Stimulated activated CD8-positive, alpha-beta memory T cell treated with anti-CD3 and anti-CD28 coated beads, Interleukin-2, amount 100 ng/mL, for 1 hour (primary cell): ENCODE measurements around the gene IL1RL2.

Experiments
- DNase-seq, 2 donors: peaks; one replicate each; pipeline ENCODE4 v3.0.0-alpha.2; 2020; ENCODE audit warnings: low read depth in 2 of 2

IL1RL2 gene

DNA sequence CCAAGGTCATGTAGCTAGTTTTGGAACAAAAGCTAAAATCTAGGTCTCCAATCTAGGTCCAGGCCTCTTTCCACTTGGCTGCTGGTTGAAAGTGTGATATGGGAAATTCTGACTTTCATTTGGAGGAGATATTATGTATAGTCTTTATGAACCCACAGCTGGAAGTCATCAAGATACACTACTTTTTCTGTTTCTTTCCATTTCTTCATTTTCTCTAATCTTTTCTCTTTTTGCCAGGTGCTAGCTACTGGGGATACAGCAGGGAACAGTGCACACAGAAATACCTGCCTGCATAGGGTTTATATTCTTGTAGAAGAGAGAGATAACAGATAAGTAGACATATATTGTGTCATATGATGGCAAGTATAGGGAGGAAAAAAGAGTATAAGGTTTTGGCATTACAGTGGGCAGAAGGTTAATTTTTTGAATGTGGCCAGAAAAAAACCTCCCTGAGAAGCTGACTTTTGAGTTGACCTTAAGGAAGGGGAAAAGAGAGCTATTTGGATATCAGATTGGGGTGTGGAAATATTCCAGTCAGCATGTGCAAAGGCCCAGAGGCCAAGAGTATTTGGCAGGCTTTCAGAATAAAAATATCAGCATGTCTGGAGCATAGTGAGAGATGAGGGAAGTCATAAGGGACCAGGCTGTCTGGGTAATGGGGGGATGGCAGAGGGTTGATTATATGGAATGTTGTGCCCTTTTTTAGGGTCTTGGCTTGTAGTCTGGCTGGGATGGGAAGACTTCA is 28.6 kb upstream of the IL1RL2 start:
- DNase-seq: no peak

DNA sequence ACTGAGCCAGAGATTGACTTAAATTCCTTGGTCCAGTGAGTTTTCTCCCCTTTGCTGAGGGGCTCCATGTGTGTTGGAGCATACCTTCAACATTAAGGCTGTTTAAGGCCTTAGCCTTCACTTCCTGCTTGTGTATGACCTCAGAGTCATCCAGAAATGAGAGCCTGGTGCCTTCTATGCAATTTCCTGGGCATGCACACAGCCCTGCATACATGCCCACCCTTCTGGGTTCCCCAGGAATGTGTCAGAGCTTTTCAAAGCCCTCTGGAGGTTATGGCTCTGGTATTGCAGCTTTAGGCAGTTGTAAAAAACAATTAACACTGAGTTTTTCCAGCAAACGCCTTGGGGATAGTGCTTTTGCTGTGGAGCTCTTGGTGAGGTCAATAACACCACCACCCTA is 27.5 kb upstream of the IL1RL2 start:
- DNase-seq: no peak

DNA sequence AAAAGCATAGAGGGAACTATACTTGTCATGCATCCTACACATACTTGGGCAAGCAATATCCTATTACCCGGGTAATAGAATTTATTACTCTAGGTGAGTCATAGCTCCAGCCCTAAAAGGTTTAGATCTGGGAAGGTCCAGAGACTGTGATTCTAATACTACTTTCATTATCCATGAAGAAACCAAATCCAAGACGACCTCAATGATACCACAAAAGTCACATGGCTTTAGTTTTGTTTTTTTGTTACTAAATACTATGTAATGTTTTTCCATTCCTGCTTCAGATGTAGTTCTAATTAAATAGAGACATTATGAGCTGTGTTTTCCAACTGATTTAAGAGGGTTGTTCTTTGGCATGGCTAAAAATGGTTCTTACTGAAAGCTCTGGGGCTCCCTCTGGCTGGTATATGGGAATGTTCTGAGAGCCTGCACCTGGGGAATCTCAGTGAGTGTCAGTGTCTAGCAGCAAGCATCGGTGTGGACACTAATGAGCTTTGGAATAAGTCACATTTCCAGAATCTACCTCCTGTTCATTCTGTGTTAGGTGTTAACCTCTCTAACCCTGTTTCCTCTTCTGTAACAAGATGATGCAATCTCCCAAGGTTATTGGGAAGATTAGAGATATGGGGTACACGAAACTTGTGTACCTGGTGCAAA is 20.5 kb upstream of the IL1RL2 start:
- no peak for DNase-seq

DNA sequence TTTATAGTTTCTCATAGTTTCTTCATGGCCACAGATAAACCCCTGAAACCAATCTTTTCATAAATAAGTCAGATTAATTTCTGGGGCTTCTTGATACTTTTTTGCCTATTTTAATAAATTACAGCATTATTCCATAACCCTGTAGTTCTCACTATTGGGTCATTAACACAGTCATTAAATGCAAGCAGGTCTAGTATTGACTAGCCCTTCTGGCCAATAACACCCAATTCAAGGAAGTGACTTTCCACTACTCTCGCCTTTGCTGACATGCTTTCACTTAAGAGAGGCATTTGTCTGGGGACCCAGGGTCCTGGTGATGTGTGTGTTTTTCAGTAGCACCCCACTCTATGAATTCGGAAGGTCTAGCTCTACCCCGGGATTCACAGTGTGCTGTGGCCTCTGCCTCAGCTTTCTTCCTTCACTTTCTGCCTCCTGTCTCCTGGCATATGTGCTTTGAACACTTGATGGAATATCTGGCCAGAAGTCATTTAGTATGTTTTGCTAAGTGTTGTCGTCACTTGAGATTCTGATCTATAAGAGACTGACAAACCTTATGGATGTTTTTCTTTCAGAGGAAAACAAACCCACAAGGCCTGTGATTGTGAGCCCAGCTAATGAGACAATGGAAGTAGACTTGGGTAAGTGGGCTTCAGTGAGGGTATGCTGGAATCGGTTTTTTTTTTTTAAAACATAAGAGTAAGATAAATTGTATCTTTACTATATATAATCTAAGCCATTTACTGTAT is 18.6 kb upstream of the IL1RL2 start:
- DNase-seq: no peak

- no peak for DNase-seq
Observed at GRCh38 chr2:102171946-102172345, 14.9 kb upstream of the IL1RL2 start.

DNA sequence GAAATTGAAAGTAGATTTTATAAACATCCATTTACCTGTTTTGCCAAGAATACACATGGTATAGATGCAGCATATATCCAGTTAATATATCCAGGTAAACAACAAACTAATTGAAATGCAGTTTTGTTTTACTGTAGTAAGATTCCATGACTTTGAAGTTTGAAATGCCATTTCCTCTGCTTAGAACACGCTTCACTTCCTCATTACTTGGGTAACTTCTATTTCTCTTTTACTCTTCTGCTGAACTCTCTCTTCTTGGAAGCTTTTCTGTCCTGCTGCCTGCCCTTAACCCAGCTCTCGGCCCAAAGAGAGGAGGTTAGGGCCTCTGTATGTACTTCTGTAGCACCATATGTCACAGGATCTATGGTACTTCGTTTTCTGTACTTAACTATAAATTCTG is 14.1 kb upstream of the IL1RL2 start:
- DNase-seq: no peak

GRCh38 chr2:102176172-102176571 is 10.7 kb upstream of the IL1RL2 start:
- no peak for DNase-seq

- DNase-seq: no peak
Observed at GRCh38 chr2:102177814-102178478, 8.9 kb upstream of the IL1RL2 start.

- DNase-seq: no peak
Observed at GRCh38 chr2:102179061-102179460, 7.8 kb upstream of the IL1RL2 start.

DNA sequence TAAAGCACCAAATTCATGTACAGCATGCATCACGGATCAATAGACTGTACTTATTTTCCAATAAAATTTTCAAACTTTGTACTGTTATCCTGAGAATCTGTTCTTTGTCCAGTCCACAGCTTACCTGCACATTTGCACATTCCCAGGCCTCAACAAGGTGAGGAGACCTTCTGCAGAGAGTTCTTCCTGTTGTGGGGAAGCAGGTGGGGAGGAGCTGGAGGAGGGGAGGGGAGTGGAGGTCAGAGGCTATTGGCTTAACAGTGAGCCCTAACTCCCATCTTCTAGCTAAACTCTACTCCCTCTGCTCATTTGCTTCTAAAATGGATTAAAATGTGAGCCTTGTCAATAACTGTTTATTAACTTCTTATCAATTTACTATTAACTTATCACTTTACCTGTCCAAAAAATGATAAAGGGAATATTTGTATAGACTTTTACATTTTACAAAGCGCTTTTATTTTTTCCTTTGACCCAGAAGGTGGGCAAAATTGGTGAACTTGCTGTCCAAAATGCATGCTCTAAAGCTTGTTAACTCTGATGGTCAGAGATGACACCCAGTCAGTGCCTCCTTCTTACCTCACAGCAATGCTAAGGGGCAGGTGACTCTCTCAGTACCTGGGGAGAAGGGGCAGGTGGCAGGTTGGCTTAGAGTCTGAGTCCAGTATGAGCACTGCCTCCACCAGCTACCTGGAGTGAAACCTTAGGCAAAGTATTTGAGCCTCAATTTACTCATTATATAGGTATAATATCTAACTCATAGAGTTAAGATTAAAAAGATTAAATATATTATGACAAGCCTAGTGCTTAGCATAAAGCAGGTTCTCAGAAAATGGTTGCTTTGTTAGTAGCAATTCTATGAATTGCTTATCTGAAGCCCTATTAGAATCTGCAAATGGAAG is 6.8 kb upstream of the IL1RL2 start:
- no peak for DNase-seq

DNA sequence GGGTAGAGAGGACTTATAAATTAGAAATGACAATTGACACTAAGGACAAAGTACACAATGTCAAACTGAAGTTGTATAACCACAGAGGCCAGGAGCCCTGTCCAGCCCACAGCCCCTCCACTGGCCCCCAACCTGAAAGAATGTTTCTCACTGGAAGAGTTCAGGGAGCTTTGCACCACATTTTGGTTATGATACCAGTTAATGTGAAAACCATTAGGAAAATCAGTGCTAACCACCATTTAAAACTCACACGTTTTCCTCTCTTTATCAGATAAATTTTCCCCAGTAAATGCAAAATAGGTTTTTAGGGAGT is 6.2 kb upstream of the IL1RL2 start:
- DNase-seq: no peak

DNA sequence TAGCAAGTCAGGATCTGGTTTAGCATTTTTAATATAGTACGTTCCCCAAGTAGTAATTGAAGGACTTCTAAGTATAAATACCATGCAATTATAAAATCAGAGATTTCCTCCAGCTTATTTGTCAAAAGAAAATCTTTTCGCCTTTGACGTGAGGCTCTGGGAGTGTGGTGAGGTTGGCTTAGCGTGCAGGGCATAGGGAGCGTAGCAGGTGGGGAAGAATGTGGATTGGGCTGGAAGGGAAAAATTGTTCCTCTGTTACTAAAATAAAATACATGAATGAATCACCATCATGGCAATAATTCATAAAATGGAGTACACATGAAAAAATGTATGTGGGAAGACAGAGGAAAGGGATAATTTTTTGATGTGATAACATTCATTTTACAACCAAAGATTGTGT is 5.4 kb upstream of the IL1RL2 start:
- no peak for DNase-seq

- no peak for DNase-seq
Observed at GRCh38 chr2:102181919-102182635, 4.7 kb upstream of the IL1RL2 start.

- DNase-seq: no peak
Observed at GRCh38 chr2:102184018-102184417, 2.8 kb upstream of the IL1RL2 start.

DNA sequence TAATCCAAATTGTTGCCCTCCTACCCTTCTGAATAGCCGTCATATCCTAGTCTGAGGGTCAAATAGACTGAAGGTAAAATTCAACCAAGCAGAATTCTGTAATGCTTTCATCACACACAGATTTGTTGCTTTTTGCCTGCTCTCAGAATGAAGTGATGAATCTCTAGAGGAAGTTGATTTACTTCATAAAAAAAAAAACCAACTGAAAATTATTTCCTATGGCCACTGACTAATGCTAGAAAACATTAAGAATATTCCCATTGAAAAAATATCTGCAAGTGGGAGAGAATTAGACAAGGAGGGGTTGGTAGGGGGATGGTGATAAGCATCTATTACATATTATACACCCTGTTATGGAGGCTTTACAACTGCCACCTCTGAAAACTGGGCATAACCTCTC is 2.3 kb upstream of the IL1RL2 start:
- no peak for DNase-seq

GRCh38 chr2:102185347-102185746 is 1.5 kb upstream of the IL1RL2 start:
- DNase-seq: no peak

DNA sequence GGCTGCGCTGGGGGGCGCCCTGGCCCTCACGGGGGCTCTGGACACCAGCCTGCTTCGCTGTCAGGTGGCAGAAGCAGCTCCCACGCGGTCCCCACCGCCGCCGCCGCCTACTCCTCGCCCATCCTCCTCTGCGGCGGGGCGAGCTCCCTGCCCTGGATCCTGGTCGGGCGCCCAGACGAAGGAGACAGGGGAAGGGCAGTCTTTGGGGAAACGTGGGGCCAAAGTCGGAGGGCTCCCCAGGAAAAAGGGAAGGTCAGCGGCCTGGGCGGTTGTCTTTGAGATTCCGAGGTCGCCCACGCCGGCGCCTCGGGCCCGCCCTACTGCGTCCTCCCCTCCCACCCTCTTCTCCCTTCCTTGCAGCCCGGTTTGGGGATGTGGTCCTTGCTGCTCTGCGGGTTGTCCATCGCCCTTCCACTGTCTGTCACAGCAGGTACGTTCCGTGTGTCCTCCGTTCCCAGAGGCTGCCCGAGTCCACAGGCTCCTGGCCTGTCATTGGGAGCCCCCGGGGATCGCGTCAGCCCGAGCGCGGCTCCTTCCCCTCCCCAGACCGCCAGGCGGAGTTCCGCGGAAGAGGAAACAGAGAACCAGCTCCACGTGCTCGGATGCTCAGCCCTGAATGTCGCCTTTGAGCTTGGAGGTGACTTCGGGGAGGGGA is 800 bp downstream of the IL1RL2 start:
- peak in 1 of 2 donors; percentile 10 for DNase-seq

GRCh38 chr2:102190430-102191107 is 3.7 kb downstream of the IL1RL2 start:
- no peak for DNase-seq

GRCh38 chr2:102191501-102191900 is 4.7 kb downstream of the IL1RL2 start:
- no peak for DNase-seq

DNA sequence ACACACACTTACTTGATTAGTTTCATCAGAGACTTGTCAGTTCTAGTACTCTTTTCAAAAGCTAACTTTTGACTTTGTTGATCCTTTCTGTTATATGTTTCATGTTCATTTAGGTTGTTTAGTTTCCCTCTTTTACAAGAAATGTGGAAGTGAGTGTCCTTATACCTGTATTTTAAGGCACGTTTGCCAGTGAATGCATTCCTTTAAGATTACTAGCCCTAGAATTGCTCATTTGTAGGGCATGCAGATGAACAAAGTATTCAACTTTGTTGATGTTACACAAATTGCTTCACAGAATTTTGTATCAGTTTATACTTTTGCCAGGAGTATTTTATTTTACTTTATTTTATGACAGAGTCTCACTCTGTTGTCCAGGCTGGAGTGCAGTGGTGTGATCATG is 6.3 kb downstream of the IL1RL2 start:
- no peak for DNase-seq
